Measurements from ENCODE around the gene E4F1. TPM values are rescaled to one million over a fixed set of nuclear protein-coding genes. Genes with fewer than 3 reads are reported as not detected.
A peak's percentile ranks its signal among the peaks of the same experiment; 100 is the strongest.

Gene E4F1
- total RNA-seq, 1 experiment from 2014 or later, result 41.6 TPM

DNA sequence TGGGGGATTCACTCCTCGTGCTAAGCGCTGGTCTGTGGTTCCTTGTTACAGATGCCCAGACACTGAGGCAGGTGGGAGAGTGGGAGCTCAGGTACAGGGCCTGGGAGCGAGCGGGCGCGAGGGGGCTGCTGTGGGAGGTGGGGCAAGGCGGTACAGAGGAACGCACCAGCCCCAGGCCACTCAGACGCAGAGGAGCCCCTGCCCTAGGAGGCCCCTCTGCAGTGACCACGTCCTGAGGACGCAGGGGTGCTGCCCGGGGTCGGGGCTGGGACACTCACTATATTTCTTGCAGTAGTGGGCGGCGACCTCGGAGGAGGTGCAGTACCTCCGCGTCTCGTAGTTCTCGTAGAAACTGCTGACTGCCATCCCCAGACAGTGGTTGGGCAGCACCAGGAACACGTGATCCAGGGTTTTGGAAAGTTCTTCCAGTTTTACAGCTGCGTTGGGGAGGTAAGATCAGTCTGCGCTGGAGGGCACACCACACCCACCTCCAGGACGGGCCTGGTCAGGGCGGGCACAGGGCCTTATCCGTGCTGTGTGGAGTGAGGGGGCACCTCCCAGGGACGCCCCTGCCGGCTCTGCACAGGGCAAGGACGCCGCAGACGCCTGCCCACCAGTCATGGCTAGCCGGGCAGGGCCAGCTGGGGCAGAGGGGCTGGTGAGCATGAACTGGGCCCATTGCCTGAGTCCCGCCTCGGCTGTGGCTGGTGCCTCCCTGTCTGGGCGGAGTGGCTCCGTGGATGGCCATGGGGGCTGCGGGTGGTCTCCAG is 60.8 kb downstream of the E4F1 start:
- no peaks in the 10 kb centered on the region for H3K36me3 ChIP-seq (ENCODE audit: insufficient read depth, low read length, poor library complexity, severe bottlenecking)
- TF ChIP-seq, protein P1, sequence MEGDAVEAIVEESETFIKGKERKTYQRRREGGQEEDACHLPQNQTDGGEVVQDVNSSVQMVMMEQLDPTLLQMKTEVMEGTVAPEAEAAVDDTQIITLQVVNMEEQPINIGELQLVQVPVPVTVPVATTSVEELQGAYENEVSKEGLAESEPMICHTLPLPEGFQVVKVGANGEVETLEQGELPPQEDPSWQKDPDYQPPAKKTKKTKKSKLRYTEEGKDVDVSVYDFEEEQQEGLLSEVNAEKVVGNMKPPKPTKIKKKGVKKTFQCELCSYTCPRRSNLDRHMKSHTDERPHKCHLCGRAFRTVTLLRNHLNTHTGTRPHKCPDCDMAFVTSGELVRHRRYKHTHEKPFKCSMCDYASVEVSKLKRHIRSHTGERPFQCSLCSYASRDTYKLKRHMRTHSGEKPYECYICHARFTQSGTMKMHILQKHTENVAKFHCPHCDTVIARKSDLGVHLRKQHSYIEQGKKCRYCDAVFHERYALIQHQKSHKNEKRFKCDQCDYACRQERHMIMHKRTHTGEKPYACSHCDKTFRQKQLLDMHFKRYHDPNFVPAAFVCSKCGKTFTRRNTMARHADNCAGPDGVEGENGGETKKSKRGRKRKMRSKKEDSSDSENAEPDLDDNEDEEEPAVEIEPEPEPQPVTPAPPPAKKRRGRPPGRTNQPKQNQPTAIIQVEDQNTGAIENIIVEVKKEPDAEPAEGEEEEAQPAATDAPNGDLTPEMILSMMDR (conservative IDR thresholded peaks at IDR 0.05; ENCODE audit: low read depth, low read length), result no peak
- no peaks in the 10 kb centered on the region for H3K9me3 ChIP-seq (ENCODE audit: low read depth, low read length, poor library complexity, severe bottlenecking)
- H3K27me3 ChIP-seq (replicated peaks; ENCODE audit: insufficient read depth, low read depth, low read length, poor library complexity), result no peaks in the 10 kb centered on the region
- no peak overlapping the region for H3K27ac ChIP-seq (ENCODE audit: low read depth, low read length, poor library complexity, severe bottlenecking)
- no peak for DNase-seq (ENCODE audit: low spot score)
- no peaks in the 10 kb centered on the region for H3K4me1 ChIP-seq (ENCODE audit: insufficient read depth, low read length, poor library complexity, severe bottlenecking)
- ChIA-PET POLR2A (ENCODE audit: low non-redundant PET) (no interaction called here), CTCF (no interaction called here)
- intact Hi-C loops (cut with micrococcal nuclease; ENCODE audit: unreplicated experiment), result no loop called here
- H3K4me3 ChIP-seq (ENCODE audit: low read depth, low read length, poor library complexity, severe bottlenecking), result no peak overlapping the region
- no TSS peak for BruUV-seq (replicated peaks)

GRCh38 chr16:2284797-2285576 is 61.6 kb downstream of the E4F1 start:
- no peaks in the 10 kb centered on the region for H3K27me3 ChIP-seq (replicated peaks; ENCODE audit: insufficient read depth, low read depth, low read length, poor library complexity)
- ChIA-PET CTCF (no interaction called here), POLR2A (ENCODE audit: low non-redundant PET) (no interaction called here)
- DNase-seq (ENCODE audit: low spot score), result no peak
- no peak overlapping the region for H3K4me3 ChIP-seq (ENCODE audit: low read depth, low read length, poor library complexity, severe bottlenecking)
- TF ChIP-seq, protein P1 (conservative IDR thresholded peaks at IDR 0.05; ENCODE audit: low read depth, low read length), result no peak
- no peak for TF ChIP-seq EZH2 (IDR thresholded peaks at IDR 0.05; ENCODE audit: borderline replicate concordance, low read depth, low read length, poor library complexity, severe bottlenecking)
- no peak overlapping the region for H3K27ac ChIP-seq (ENCODE audit: low read depth, low read length, poor library complexity, severe bottlenecking)
- no peaks in the 10 kb centered on the region for H3K4me1 ChIP-seq (ENCODE audit: insufficient read depth, low read length, poor library complexity, severe bottlenecking)
- H3K9me3 ChIP-seq (ENCODE audit: low read depth, low read length, poor library complexity, severe bottlenecking), result no peaks in the 10 kb centered on the region
- intact Hi-C loops (cut with micrococcal nuclease; ENCODE audit: unreplicated experiment), result no loop called here
- no peaks in the 10 kb centered on the region for H3K36me3 ChIP-seq (ENCODE audit: insufficient read depth, low read length, poor library complexity, severe bottlenecking)
- no TSS peak for BruUV-seq (replicated peaks)

Small RNAs within 50 kb of the gene (microRNA-seq; reads per million reads assigned to microRNA genes)
- gene MIR3677 (6.2 reads per million, percentile 20 among the genes with 10 or more reads in this experiment), gene MIR4717 (not detected)

Other genes starting within 250 kb of the E4F1 start
- gene NOXO1, start 242.1 kb upstream of the E4F1 start, total RNA-seq (2021), result 0.90 and 1.2 TPM in 2 replicates
- 26.2 and 27.4 TPM in 2 replicates for gene GFER, start 239.4 kb upstream of the E4F1 start, total RNA-seq (2021)
- 1.4 and 2.3 TPM in 2 replicates for gene SYNGR3, start 233.6 kb upstream of the E4F1 start, total RNA-seq (2021)
- 68.0 and 75.8 TPM in 2 replicates for gene ZNF598, start 213.8 kb upstream of the E4F1 start, total RNA-seq (2021)
- 96.5 and 105 TPM in 2 replicates for gene NPW, start 203.8 kb upstream of the E4F1 start, total RNA-seq (2021)
- gene NHERF2, start 196.7 kb upstream of the E4F1 start, total RNA-seq (2021), result 19.5 and 26.4 TPM in 2 replicates
- gene NTHL1, start 175.8 kb upstream of the E4F1 start, total RNA-seq (2021), result 51.6 and 65.4 TPM in 2 replicates
- 125 and 155 TPM in 2 replicates for gene TSC2, start 175.6 kb upstream of the E4F1 start, total RNA-seq (2021)
- gene PKD1, start 87.7 kb upstream of the E4F1 start, total RNA-seq (2021), result 121 and 141 TPM in 2 replicates
- gene RAB26, start 75.0 kb upstream of the E4F1 start, total RNA-seq (2021), result 0.49 and 1.7 TPM in 2 replicates
- 96.7 and 97.4 TPM in 2 replicates for gene TRAF7, start 67.8 kb upstream of the E4F1 start, total RNA-seq (2021)
- 1.1 and 3.8 TPM in 2 replicates for gene CASKIN1, start 27.0 kb upstream of the E4F1 start, total RNA-seq (2021)
- gene MLST8, start 18.1 kb upstream of the E4F1 start, total RNA-seq (2021), result 58.3 and 58.8 TPM in 2 replicates
- 16.0 and 18.6 TPM in 2 replicates for gene BRICD5, start 12.7 kb upstream of the E4F1 start, total RNA-seq (2021)
- 26.5 TPM in 2 replicates for gene PGP, start 8.8 kb upstream of the E4F1 start, total RNA-seq (2021)
- gene DNASE1L2, start 12.9 kb downstream of the E4F1 start, total RNA-seq (2021), result 2.7 and 3.1 TPM in 2 replicates
- 55.3 and 83.6 TPM in 2 replicates for gene ECI1, start 28.0 kb downstream of the E4F1 start, total RNA-seq (2021)
- 345 and 365 TPM in 2 replicates for gene RNPS1, start 44.5 kb downstream of the E4F1 start, total RNA-seq (2021)
- gene ABCA3, start 117.1 kb downstream of the E4F1 start, total RNA-seq (2021), result 9.0 and 13.7 TPM in 2 replicates
- 71.7 and 76.1 TPM in 2 replicates for gene CCNF, start 205.9 kb downstream of the E4F1 start, total RNA-seq (2021)
- gene TEDC2, start 236.5 kb downstream of the E4F1 start, total RNA-seq (2021), result 48.5 and 51.9 TPM in 2 replicates
- gene NTN3, start 247.7 kb downstream of the E4F1 start, total RNA-seq (2021), result 1.6 and 2.9 TPM in 2 replicates